ENCODE data around the gene TRIO.

The TRIO gene

DNA sequence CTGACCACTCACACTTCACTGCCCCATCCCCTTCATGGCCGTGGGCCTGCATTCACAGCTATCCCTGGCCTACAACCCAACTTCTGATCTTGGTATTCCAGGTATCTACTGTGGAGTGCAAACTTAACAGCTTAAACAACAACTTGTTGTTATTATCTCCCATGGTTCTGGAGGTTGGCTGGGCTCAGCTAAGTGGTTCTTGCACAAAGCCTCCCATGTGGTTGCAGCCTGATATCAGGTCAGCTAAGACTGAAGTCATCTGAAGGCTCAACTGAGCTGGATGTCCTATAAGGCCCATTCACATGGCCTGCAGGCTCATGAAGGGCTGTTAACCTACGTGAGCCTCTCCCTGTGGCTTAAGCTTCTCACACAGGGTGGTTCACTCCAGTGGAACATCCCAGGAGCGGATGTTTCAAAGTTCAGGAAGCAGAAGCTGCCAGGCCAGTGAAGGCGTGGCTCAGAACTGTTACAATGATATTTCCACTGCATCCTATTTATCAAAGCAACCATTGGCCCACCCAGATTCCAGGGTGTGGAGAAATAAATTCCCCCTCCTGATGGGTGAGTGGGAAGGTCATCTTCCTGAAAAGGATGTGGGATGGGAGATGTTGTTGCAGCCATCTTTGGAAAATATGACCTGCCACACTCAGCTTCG is 30.0 kb upstream of the TRIO start:
- TF ChIP-seq POLR2A (IDR thresholded peaks at IDR 0.05; ENCODE audit: low read depth, low read length) = no peak
- DNase-seq (ENCODE audit: insufficient read length, low spot score) (no peak), FAIRE-seq (no peak)

DNA sequence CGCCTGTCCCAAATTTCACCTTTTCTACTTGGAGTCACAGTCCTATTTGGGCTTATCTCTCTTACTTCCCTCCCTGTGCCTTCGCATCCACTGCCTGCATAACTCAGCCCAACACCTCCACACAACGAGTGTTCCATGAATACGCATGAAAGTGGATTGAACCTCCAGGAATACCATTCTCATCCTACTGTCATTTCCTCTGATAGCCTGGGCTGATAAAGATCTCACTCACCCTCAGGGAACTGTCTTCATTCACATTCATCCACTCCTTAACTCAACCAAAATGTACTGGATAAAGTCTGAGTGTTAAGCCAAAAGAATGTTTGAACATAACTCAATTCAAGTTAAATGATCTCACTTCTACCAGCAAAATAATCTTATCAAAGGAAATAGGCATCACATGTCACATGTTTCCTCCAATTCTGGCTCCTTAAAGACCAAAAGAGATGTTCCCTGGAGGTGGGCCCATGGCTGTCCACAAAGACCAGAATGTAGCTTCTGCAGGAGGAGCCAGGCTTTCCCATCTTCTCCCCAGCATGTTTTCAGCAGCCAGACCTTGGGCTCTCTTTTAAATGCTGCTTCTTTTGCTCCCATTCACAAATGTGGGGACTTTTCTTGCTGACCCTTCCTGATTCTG is 28.4 kb upstream of the TRIO start:
- no peak for DNase-seq (ENCODE audit: insufficient read length, low spot score)
- no peak for FAIRE-seq
- no peak for TF ChIP-seq POLR2A (IDR thresholded peaks at IDR 0.05; ENCODE audit: low read depth, low read length)

DNA sequence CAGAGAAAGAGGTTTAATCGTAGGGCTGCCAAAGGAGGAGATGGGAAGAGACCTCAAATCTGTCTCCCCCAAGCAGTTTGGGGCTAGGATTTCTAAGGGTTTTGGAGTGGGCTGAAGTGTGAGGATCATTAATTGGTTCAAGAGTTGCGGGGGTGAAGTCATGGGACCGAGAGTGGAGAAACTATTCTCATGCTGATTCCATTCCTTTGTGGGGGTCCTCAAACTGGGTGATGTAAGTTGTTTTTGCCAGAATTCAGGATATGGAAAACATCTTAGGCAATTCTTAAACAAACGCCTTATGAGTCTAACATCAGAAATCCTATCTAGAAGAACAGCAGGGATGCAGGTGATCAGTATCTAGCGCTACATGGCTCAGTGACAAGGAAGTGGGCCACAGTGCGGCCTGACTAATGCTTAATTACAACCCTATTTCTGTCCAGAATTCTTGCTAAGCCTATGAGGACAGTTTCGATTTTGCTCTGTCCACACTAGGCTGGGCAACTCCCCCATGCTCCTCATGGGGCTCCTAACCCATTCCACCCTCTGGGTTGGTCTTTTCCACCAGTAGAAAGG is 27.7 kb upstream of the TRIO start:
- DNase-seq (ENCODE audit: insufficient read length, low spot score) = no peak
- TF ChIP-seq POLR2A (IDR thresholded peaks at IDR 0.05; ENCODE audit: low read depth, low read length) = no peak
- no peak for FAIRE-seq

DNA sequence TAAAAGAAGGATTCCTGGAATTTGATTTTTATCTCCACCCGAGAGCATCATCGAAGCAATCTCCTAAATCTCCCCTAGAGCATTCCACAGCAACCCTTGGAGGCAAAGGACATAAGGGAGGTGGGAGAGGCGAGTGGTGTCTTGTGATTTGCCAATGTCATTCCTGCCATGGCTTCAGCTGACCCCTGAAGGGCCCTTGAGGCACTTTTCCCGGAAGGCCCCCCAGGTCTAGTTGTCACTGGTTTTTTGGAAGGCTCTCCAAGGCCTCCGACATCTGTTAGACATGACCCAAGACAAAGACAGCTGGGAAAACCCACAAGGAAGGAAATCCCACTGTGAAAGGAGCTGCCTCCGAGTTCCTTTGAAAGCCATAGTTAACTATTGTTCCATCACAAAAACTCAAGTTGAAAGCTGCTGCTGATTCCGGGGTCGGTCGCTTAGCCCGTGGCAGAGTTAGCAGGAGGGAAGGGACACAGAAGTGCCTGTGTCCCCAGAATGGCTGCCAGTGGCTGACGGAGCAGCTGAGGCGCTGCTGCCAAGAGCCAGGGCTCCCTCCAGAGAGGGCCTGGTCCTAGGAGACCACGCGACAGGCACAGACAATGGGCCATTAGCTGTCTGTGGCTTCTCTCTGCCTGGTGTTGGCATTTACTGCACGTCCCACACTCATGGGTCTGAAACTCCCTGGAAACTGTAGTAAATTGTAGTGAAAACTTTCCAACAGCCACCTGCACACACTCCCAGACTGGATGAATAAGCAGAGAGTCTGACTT is 24.4 kb upstream of the TRIO start:
- no peak for FAIRE-seq
- TF ChIP-seq POLR2A (IDR thresholded peaks at IDR 0.05; ENCODE audit: low read depth, low read length) = no peak
- no peak for DNase-seq (ENCODE audit: insufficient read length, low spot score)

DNA sequence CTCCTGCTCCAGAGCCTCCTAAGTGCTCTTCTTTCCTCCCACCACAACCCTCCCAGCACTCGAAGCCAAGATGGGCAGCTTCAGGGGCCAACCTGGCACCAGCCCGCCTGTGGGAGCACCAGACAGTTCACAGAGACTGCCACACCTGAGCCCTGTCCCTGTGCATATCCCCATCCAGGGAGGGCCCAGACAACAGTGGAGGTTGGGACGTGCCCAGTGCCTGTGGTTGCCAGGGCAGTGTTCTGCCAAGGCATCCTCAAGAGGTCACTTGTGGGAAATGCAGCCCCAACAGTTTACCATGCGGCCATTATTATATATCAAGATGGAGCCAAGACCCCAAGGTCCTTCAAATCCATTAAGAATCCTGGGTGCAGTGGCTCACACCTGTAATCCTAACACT is 23.0 kb upstream of the TRIO start:
- no peak for FAIRE-seq
- DNase-seq (ENCODE audit: insufficient read length, low spot score) = no peak
- no peak for TF ChIP-seq POLR2A (IDR thresholded peaks at IDR 0.05; ENCODE audit: low read depth, low read length)

DNA sequence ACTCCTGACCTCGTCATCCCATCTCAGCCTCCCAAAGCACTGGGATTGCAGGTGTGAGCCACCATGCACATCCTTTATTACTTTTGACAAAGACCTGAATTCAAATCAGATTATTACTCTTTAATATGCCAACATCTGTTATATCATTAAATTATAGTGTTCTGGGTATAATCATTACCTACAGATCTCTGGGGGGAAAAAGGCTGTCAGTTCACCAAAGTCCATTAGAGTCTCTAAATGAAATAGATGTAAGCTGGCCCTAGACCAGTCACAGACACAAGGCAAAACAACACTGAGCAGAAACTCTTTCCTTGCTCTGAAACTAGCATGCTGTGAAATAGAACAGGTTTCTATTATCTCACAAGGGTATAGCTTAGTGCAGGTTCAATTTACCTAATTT is 21.6 kb upstream of the TRIO start:
- no peak for FAIRE-seq
- no peak for TF ChIP-seq POLR2A (IDR thresholded peaks at IDR 0.05; ENCODE audit: low read depth, low read length)
- no peak for DNase-seq (ENCODE audit: insufficient read length, low spot score)

DNA sequence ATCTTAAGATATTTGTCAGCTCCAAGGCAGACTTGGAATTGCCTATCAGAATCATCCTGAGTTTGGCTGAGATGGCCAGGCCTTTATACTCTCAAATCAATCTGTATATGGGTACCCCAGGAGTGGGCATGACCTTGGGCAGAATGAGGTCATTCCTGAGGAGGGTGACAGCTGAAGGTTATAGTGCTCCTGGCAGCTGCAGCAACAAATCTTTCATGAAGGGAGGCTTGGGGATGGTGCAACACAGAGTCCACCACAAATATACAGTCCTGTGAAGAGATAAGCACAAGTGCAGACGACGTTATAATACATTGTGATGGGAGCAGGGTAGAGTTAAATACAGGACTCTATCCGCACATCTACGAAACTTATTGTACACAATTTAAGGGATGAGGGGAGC is 21.1 kb upstream of the TRIO start:
- FAIRE-seq (no peak), DNase-seq (ENCODE audit: insufficient read length, low spot score) (no peak)
- TF ChIP-seq POLR2A (IDR thresholded peaks at IDR 0.05; ENCODE audit: low read depth, low read length) = no peak

DNA sequence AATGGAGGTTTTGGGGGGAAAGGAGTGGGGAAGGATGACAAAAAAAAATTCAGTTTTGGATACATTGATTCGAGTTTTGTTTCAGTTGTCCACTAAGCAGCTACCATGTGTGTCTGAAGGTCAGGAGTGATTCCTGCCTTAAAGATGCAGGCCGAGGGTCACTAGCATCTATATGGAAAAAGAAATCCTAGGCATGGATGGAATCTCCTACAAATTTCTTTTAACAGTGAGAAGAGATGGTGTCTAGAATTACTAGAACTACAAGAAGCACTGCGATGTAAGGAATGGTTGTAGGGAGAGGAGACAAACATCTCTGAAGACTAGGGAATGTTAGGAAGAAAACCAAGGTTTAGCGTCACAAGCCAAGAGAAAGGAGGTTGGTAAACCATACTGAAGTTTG is 19.6 kb upstream of the TRIO start:
- DNase-seq (ENCODE audit: insufficient read length, low spot score) (no peak), FAIRE-seq (no peak)
- no peak for TF ChIP-seq POLR2A (IDR thresholded peaks at IDR 0.05; ENCODE audit: low read depth, low read length)

DNA sequence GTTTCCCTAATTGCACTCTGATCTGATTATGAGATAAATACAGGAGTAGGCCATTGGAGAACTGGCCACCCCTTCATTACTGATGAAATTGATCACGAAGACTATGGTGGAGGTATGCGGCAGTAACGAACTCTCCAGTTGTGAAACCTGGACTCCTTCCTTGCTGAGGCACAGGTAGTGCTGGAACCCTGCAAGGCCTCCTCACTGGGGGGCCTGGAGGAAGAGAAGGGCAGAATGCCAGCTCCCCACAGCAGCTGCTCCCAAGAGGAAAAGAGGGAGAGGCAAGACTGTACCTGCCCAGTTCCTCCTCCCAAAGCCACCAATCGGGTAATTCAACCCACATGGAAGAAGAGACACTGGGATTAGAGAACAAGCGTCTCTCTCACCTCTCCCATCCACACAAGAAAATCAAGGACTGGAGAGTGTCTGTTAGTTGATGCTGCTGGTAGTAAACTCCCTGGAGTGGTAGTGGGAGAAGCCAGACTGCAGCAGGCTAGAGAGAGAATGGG is 19.1 kb upstream of the TRIO start:
- TF ChIP-seq POLR2A (IDR thresholded peaks at IDR 0.05; ENCODE audit: low read depth, low read length) = no peak
- DNase-seq (ENCODE audit: insufficient read length, low spot score) = no peak
- no peak for FAIRE-seq

DNA sequence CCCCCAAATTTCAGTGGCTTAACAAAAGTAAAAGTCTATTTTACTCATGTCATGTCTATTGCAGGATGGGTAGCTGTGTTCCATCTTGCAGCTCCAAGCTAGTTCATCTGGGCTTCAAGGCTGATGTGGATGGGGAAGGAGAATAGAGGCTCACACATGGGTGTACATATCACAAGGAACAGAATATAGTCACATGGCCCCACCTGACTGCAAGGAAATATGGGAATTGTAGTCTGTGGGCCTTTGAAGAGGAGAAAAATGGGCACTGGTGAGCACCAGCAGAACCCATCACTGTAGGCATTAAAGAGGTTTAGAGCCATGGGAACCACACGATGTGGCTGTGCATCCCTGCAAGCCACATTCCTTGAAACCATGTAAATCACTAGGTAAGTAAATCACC is 17.9 kb upstream of the TRIO start:
- TF ChIP-seq POLR2A (IDR thresholded peaks at IDR 0.05; ENCODE audit: low read depth, low read length) = no peak
- no peak for FAIRE-seq

DNA sequence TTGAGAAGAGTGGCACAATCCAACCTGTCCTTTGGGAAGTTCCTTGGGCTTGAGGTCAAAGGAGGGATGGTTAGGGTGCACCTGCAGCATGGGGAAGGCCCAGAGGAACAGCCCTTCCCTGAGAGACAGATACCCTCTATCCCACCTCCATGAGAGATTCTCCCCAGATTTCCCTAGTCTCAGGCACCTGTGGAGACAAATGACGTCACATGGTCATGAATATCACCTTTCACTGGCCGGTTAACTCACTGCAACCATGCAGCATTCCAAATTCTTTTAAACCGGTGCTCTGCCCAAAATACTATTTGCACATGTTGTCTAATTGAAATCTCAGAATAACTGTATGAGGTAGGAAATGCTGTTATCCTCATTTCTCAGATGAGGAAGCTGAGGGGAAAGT is 15.6 kb upstream of the TRIO start:
- DNase-seq (ENCODE audit: insufficient read length, low spot score) = no peak
- FAIRE-seq = no peak
- TF ChIP-seq POLR2A (IDR thresholded peaks at IDR 0.05; ENCODE audit: low read depth, low read length) = no peak

More for the DNA sequence above, 17.9 kb upstream of the TRIO start:
- DNase-seq (ENCODE audit: insufficient read length, low spot score) = no peak

DNA sequence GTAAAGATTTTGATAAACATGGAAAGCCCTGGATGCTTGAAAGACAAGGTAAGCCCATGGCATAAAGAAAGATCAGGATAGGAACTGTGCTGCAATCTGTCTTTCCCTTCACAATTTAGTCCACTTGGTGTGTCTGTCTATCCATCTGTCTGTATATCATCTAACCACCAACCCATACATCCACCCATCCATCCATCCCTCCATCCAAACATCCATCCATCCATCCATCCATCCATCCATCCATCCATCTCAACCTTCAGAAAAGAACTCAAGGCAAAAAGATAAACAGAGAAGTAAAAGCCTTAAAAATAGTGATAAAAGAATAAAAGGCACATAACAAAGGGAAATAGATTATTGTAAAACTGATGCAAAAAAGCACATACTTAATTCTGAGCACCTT is 15.1 kb upstream of the TRIO start:
- DNase-seq (ENCODE audit: insufficient read length, low spot score) (no peak), FAIRE-seq (no peak)
- TF ChIP-seq POLR2A (IDR thresholded peaks at IDR 0.05; ENCODE audit: low read depth, low read length) = no peak

DNA sequence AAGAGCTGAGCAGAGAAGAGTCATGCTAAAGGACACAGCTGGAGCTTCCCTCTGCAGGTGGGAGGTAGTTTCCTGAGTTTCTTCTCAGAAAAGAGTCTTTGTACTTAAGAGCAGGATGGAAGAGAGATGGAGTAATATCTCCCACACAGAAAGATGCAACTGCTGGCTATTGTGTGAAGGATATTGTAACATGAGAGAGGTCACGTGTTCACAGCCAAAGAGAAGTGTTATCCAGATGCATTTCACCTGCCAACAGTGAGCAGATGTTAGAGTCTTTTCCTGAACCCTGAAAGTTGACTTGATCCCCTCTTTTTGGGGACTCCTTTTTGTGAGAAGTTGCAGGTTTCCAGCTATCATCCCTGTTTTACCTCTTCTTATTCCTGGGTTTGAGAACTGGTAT is 14.0 kb upstream of the TRIO start:
- FAIRE-seq = no peak
- TF ChIP-seq POLR2A (IDR thresholded peaks at IDR 0.05; ENCODE audit: low read depth, low read length) = no peak
- no peak for DNase-seq (ENCODE audit: insufficient read length, low spot score)

DNA sequence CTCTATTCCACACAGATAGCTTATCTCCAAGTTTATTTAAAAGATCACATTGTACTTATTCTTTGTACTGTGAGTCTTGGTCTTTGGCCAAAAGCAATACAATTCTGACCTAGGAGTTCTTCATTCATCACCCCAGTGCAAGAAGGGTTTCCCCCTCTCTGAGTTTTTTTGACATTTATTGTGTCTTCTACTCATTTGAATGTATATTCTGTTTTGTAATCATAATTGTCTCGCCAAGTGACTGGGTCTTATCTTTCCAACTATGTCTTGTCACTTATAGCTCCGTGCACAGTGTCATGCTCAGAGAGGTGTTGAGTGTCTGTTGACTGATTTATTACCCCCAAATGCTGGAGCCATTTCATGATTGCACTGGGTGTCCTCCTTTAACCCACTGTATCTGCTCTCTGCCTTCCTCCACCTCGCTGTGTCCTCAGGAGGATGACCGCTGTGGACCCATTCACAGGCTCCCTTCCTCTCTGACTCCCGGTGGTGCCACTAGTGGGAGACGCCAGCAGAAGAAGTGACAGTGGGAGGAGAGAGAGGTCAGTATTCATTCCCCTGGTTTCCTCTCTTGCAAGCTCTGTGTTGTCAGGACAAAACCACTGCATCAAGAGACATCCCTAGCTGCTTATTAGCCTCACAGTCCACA is 11.2 kb upstream of the TRIO start:
- FAIRE-seq (no peak), DNase-seq (ENCODE audit: insufficient read length, low spot score) (no peak)
- TF ChIP-seq POLR2A (IDR thresholded peaks at IDR 0.05; ENCODE audit: low read depth, low read length) = no peak
